LNCAP (cell line): ENCODE data around the gene NDRG3.

ENCODE experiments used
- CTCF ChIP-seq: fragments of 450-650 bp; IDR thresholded peaks from 2 replicates; pipeline ENCODE4 v1.5.1; 2017; ENCODE audit warnings: mild to moderate bottlenecking

Gene NDRG3

GRCh38 chr20:36642136-36642535, 103.8 kb downstream of the NDRG3 start:
- TF ChIP-seq CTCF: no peak

GRCh38 chr20:36641506-36641843, 104.4 kb downstream of the NDRG3 start:
- no peak for TF ChIP-seq CTCF

DNA sequence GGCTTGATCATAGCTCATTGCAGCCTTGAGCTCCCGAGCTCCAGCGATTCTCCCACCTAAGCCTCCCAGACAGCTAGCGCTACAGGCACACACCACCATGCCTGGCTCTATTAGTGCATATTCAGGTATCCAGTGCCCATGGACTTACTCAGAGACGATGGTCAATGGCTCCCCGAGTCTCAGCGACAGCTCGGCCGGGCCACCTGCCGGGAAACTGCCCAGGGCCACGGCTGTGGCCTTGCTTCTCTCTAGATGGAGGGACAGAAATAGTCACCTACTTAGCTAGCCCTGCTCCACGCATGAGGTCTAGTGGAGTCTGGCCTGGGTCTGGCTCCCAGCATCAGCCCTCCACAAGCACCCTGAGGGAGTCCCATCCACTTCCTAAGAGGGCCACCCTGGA, 111.5 kb downstream of the NDRG3 start:
- no peak for TF ChIP-seq CTCF

GRCh38 chr20:36633285-36633772, 112.6 kb downstream of the NDRG3 start:
- TF ChIP-seq CTCF: no peak

DNA sequence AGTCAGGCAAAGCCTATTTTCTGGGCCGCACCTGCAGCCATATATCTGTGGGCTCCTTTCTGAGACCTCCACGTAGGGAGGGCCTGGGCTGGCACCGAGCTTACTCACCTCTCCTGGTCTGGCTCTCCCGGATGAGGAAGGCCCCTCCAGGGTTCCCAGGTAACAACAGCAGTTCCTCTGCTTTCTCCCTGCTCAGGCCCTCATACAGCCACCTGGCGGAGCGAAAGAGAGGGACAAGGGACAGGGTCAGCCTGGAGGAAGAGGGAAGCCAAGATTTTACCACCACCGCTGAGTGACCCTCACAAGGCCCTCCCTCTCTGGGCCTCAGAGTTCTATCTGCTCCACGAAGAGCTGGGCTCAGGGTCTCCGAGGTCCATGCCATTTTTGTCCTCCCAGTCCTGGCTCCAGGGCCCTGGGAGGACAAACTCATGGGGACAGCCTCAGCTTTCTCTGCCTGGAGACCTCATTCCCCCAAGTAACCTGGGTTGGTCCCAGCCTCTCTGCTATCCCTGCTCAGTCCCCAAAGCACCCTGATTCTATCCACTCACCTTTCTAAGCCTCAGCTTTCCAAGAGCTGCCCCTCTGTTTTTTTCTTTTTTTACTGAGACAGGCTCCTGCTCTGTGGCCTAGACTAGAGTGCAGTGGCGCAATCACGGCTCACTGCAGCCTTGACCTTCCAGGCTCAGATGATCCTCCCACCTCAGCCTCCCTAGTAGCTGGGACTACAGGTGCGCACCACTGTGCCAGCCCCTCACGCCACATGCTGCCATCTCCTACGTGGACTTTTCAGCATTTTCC, 113.2 kb downstream of the NDRG3 start:
- no peak for TF ChIP-seq CTCF

- TF ChIP-seq CTCF: no peak
These were observed 113.8 kb downstream of the NDRG3 start for GRCh38 chr20:36632147-36632486.

DNA sequence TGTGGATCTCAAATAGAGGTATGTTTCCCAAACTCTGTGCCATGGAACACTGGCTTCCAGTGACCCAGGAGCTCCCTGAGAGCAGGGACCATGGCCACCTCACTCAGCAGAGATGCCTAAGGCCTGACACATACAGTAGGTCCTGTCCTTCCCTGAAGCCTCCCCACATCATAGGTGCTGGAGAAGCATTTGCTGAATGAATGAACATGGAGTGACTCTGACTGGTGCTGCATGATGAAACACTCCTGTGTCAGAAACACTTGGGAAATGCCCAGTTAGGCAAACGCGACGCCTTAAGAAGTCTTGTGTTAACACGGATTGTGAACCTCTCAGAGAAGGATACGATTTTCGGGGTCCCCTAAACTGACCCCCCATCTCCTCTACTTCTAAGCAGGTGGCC, 114.2 kb downstream of the NDRG3 start:
- no peak for TF ChIP-seq CTCF
